ENCODE data around the gene SLC2A2. TPM values are rescaled to one million over a fixed set of nuclear protein-coding genes. Genes with fewer than 3 reads are reported as not detected.

SLC2A2 gene
- total RNA-seq, 1 experiment from 2014 or later: not detected

DNA sequence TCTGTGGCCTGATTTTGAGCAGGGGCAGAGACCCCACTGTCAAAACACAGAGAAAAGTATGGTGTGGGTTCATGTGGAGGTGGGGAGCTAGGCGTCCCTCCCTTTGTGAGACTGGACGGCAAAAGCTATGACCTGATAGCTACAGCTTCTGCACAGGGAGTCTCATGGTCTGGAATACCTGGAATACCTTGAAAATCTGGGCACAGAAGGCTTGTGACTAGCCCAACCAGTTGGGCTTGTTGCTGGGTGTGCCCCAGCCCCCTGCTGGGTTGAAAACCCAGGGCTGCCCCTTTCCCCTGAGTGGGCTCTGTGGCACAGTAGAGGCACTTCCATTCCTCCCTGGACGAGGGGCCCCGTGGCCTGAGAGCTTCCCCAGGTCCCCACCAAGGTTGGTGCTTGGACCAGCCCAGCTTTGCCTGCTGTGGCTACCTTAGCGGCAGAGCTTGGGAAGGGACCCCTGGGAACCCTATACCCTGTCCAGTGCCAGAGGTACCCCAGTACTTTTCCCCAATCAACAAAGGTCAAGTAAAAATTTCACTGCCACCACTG lies 37.3 kb downstream of the SLC2A2 start:
- Mint-ChIP-seq H3K4me3 (no peak overlapping the region), H3K27ac (no peak overlapping the region), H3K9me3 (peaks cover 6% of the 10 kb centered on the region), H3K27me3 (ENCODE audit: low read depth) (no peaks in the 10 kb centered on the region), H3K36me3 (no peaks in the 10 kb centered on the region), H3K4me1 (no peaks in the 10 kb centered on the region)
- CTCF ChIA-PET: interaction anchor here (1.2 kb wide), 1 partner anchor 9 kb away, joined by 4 read pairs; no protein-coding TSS in a partner anchor
- POLR2A ChIA-PET: no interaction called here
- no peak for DNase-seq (ENCODE audit: low spot score)
- ATAC-seq: peak; percentile 34
- TF ChIP-seq, protein P1, sequence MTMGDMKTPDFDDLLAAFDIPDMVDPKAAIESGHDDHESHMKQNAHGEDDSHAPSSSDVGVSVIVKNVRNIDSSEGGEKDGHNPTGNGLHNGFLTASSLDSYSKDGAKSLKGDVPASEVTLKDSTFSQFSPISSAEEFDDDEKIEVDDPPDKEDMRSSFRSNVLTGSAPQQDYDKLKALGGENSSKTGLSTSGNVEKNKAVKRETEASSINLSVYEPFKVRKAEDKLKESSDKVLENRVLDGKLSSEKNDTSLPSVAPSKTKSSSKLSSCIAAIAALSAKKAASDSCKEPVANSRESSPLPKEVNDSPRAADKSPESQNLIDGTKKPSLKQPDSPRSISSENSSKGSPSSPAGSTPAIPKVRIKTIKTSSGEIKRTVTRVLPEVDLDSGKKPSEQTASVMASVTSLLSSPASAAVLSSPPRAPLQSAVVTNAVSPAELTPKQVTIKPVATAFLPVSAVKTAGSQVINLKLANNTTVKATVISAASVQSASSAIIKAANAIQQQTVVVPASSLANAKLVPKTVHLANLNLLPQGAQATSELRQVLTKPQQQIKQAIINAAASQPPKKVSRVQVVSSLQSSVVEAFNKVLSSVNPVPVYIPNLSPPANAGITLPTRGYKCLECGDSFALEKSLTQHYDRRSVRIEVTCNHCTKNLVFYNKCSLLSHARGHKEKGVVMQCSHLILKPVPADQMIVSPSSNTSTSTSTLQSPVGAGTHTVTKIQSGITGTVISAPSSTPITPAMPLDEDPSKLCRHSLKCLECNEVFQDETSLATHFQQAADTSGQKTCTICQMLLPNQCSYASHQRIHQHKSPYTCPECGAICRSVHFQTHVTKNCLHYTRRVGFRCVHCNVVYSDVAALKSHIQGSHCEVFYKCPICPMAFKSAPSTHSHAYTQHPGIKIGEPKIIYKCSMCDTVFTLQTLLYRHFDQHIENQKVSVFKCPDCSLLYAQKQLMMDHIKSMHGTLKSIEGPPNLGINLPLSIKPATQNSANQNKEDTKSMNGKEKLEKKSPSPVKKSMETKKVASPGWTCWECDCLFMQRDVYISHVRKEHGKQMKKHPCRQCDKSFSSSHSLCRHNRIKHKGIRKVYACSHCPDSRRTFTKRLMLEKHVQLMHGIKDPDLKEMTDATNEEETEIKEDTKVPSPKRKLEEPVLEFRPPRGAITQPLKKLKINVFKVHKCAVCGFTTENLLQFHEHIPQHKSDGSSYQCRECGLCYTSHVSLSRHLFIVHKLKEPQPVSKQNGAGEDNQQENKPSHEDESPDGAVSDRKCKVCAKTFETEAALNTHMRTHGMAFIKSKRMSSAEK (CRISPR knock-in tag; IDR thresholded peaks at IDR 0.05; ENCODE audit: borderline replicate concordance): no peak

DNA sequence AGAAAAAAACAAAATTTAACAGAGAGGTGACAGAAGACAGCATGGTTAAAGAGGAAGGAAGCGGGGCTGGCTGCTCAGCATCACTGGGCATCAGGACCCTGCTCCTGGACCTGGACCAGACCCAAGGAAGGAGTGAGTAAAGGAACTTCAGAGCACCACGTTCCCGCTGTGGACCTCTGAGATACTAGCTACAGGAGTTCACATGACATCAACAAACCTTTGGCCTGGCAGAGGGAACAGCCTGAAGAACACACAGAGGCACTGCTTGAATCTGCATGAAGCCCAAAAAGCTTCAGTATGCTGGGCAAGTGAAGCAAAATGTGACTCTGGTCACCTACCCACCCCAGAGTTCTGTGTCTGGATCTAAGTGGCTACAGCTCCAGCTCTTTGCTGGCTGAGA lies 38.1 kb downstream of the SLC2A2 start:
- ChIA-PET POLR2A (no interaction called here), CTCF (no interaction called here)
- no peak overlapping the region for H3K4me3 Mint-ChIP-seq
- peaks cover 7% of the 10 kb centered on the region for H3K9me3 Mint-ChIP-seq
- no peaks in the 10 kb centered on the region for H3K27me3 Mint-ChIP-seq (ENCODE audit: low read depth)
- no peak overlapping the region for H3K27ac Mint-ChIP-seq
- no peaks in the 10 kb centered on the region for H3K4me1 Mint-ChIP-seq
- DNase-seq (ENCODE audit: low spot score) (no peak), ATAC-seq (no peak)
- no peak for TF ChIP-seq ZNF671 (CRISPR knock-in tag; IDR thresholded peaks at IDR 0.05)
- no peaks in the 10 kb centered on the region for H3K36me3 Mint-ChIP-seq

- DNase-seq (ENCODE audit: low spot score): no peak
- Mint-ChIP-seq H3K27ac (no peak overlapping the region), H3K4me1 (no peaks in the 10 kb centered on the region), H3K36me3 (no peaks in the 10 kb centered on the region), H3K4me3 (no peak overlapping the region), H3K9me3 (peaks cover 4% of the 10 kb centered on the region), H3K27me3 (ENCODE audit: low read depth) (no peaks in the 10 kb centered on the region)
- ATAC-seq: no peak
- ChIA-PET POLR2A (no interaction called here), CTCF (interaction anchor here (0.6 to 1.6 kb wide), 2 partner anchors 23 to 137 kb away, joined by 3 to 4 read pairs; no protein-coding TSS in a partner anchor)
- TF ChIP-seq SP1 (CRISPR knock-in tag; conservative IDR thresholded peaks at IDR 0.05) (no peak), RELA (CRISPR knock-in tag; IDR thresholded peaks at IDR 0.05; ENCODE audit: borderline replicate concordance) (no peak), TCF7 (CRISPR knock-in tag; IDR thresholded peaks at IDR 0.05; ENCODE audit: low read depth) (no peak), ZNF396 (CRISPR knock-in tag; IDR thresholded peaks at IDR 0.05; ENCODE audit: borderline replicate concordance) (no peak), E2F1 (CRISPR knock-in tag; IDR thresholded peaks at IDR 0.05) (no peak), CBFB (CRISPR knock-in tag; IDR thresholded peaks at IDR 0.05; ENCODE audit: low read depth) (no peak), ZNF281 (CRISPR knock-in tag; IDR thresholded peaks at IDR 0.05) (no peak), PRRX2 (CRISPR knock-in tag; IDR thresholded peaks at IDR 0.05) (no peak), EMX1 (CRISPR knock-in tag; IDR thresholded peaks at IDR 0.05) (no peak), NR2C2 (CRISPR knock-in tag; IDR thresholded peaks at IDR 0.05) (no peak), ATF1 (CRISPR knock-in tag; IDR thresholded peaks at IDR 0.05) (no peak)
- TF ChIP-seq, protein P1 (CRISPR knock-in tag; IDR thresholded peaks at IDR 0.05; ENCODE audit: borderline replicate concordance): no peak
- TF ChIP-seq, protein P2, sequence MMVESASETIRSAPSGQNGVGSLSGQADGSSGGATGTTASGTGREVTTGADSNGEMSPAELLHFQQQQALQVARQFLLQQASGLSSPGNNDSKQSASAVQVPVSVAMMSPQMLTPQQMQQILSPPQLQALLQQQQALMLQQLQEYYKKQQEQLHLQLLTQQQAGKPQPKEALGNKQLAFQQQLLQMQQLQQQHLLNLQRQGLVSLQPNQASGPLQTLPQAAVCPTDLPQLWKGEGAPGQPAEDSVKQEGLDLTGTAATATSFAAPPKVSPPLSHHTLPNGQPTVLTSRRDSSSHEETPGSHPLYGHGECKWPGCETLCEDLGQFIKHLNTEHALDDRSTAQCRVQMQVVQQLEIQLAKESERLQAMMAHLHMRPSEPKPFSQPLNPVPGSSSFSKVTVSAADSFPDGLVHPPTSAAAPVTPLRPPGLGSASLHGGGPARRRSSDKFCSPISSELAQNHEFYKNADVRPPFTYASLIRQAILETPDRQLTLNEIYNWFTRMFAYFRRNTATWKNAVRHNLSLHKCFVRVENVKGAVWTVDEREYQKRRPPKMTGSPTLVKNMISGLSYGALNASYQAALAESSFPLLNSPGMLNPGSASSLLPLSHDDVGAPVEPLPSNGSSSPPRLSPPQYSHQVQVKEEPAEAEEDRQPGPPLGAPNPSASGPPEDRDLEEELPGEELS (CRISPR knock-in tag; IDR thresholded peaks at IDR 0.05): no peak
These were observed 41.2 kb downstream of the SLC2A2 start for GRCh38 chr3:170985304-170985703.
